ENCODE results near the gene MCF2L2. TPM values are rescaled to one million over a fixed set of nuclear protein-coding genes. Genes with fewer than 3 reads are reported as not detected.
A peak's percentile ranks its signal among the peaks of the same experiment; 100 is the strongest.

The MCF2L2 gene
- total and polyA plus RNA-seq, 2 of the 13 experiments (the other 11 are each of a cell fraction or from before 2014, with no cell fraction given): not detected

DNA sequence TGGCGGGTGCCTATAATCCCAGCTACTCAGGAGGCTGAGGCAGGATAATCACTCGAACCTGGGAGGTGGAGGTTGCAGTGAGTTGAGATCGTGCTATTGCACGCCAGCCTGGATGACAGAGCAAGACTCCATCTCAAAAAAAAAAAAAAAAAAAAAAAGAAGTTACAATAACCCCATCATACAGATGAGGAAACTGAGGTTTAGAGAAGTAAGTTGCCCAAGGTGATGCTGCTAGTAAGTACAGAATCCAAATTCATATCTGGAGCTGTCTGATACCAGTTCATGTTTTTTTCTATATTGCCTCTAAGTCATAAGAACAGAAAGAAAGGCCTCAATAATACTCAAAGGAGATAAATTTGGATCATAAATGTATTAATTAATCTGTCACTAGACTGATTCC is 40.6 kb downstream of the MCF2L2 start:
- Histone ChIP-seq H3K4me1 (ENCODE audit: insufficient read depth, low read length) (no peaks in the 10 kb centered on the region), H3K36me3 (replicated peaks in 1 of 2; ENCODE audit: control insufficient read depth in 1 of 2, insufficient read depth in 2 of 2, low read length in 2 of 2) (no peaks in the 10 kb centered on the region), H4K20me1 (ENCODE audit: insufficient read depth, low read length) (no peaks in the 10 kb centered on the region), H3K9ac (ENCODE audit: insufficient read depth, low read depth, low read length) (no peak overlapping the region), H3K27me3 (ENCODE audit: control insufficient read depth in 1 of 2, insufficient read depth in 2 of 2, low read length in 2 of 2) (no peaks in the 10 kb centered on the region), H3K27ac (ENCODE audit: extremely low read length, insufficient read depth, low read length) (no peak overlapping the region), H3K79me2 (ENCODE audit: insufficient read depth, low read length) (no peaks in the 10 kb centered on the region), H3K9me3 (ENCODE audit: low read length) (no peaks in the 10 kb centered on the region), H2AFZ (ENCODE audit: low read length) (no peak overlapping the region), H3K4me3 (replicated peaks in 1 of 3; ENCODE audit: insufficient read depth in 1 of 3, low read depth in 2 of 3, low read length in 3 of 3) (no peak overlapping the region), H3K4me2 (ENCODE audit: low read depth, low read length) (no peak overlapping the region)
- WGBS (ENCODE audit: low lambda C conversion rate): 4% methylated on average over 4 of the region's 4 CpGs
- TF ChIP-seq, protein P1, sequence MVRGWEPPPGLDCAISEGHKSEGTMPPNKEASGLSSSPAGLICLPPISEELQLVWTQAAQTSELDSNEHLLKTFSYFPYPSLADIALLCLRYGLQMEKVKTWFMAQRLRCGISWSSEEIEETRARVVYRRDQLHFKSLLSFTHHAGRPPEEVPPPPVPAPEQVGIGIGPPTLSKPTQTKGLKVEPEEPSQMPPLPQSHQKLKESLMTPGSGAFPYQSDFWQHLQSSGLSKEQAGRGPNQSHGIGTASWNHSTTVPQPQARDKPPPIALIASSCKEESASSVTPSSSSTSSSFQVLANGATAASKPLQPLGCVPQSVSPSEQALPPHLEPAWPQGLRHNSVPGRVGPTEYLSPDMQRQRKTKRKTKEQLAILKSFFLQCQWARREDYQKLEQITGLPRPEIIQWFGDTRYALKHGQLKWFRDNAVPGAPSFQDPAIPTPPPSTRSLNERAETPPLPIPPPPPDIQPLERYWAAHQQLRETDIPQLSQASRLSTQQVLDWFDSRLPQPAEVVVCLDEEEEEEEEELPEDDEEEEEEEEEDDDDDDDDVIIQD (CRISPR knock-in tag; IDR thresholded peaks at IDR 0.05; ENCODE audit: low read depth): no peak
- TF ChIP-seq ZNF83 (CRISPR knock-in tag; IDR thresholded peaks at IDR 0.05; ENCODE audit: borderline replicate concordance) (no peak), ZNF317 (CRISPR knock-in tag; IDR thresholded peaks at IDR 0.05) (no peak)
- intact Hi-C loops (cut with micrococcal nuclease; ENCODE audit: unreplicated experiment): loop anchor here (5.0 to 10.0 kb wide), 2 partner anchors 380 to 673 kb away; no protein-coding TSS in a partner anchor
- ChIA-PET CTCF (ENCODE audit: low intra/inter-chr PET ratio, low total read pairs) (no interaction called here), POLR2A (no interaction called here)
- ATAC-seq: no peak
- in situ Hi-C loops (cut with HindIII; ENCODE audit: extremely low pct_ligation_motif_present, low pct_unique_long_range_greater_than_20kb): loop anchor here (5.0 kb wide), 2 partner anchors 205 to 265 kb away; no protein-coding TSS in a partner anchor
- no peak for DNase-seq (ENCODE audit: low spot score)
- FAIRE-seq: no peak
- no TSS peak for BruUV-seq (replicated peaks)

GRCh38 chr3:183386651-183387050 is 41.8 kb downstream of the MCF2L2 start:
- WGBS (ENCODE audit: low lambda C conversion rate): 39% methylated on average over 4 of the region's 4 CpGs
- DNase-seq (ENCODE audit: low spot score) (no peak), ATAC-seq (no peak), FAIRE-seq (no peak)
- Histone ChIP-seq H2AFZ (ENCODE audit: low read length) (no peak overlapping the region), H3K9me3 (ENCODE audit: low read length) (no peaks in the 10 kb centered on the region), H3K36me3 (replicated peaks in 1 of 2; ENCODE audit: control insufficient read depth in 1 of 2, insufficient read depth in 2 of 2, low read length in 2 of 2) (no peaks in the 10 kb centered on the region), H3K79me2 (ENCODE audit: insufficient read depth, low read length) (no peaks in the 10 kb centered on the region), H3K9ac (ENCODE audit: insufficient read depth, low read depth, low read length) (no peak overlapping the region), H4K20me1 (ENCODE audit: insufficient read depth, low read length) (no peaks in the 10 kb centered on the region), H3K27me3 (ENCODE audit: control insufficient read depth in 1 of 2, insufficient read depth in 2 of 2, low read length in 2 of 2) (no peaks in the 10 kb centered on the region), H3K4me3 (replicated peaks in 1 of 3; ENCODE audit: insufficient read depth in 1 of 3, low read depth in 2 of 3, low read length in 3 of 3) (no peak overlapping the region), H3K4me1 (ENCODE audit: insufficient read depth, low read length) (no peaks in the 10 kb centered on the region), H3K27ac (ENCODE audit: extremely low read length, insufficient read depth, low read length) (no peak overlapping the region), H3K4me2 (ENCODE audit: low read depth, low read length) (no peak overlapping the region)
- CTCF ChIA-PET (ENCODE audit: low intra/inter-chr PET ratio, low total read pairs): interaction anchor here (1.9 to 3.1 kb wide), 2 partner anchors 202 to 264 kb away, joined by 12 to 34 read pairs; no protein-coding TSS in a partner anchor
- no TSS peak for BruUV-seq (replicated peaks)
- POLR2A ChIA-PET: no interaction called here
- TF ChIP-seq MAF1 (CRISPR knock-in tag; IDR thresholded peaks at IDR 0.05; ENCODE audit: borderline replicate concordance) (no peak), MAFF (IDR thresholded peaks at IDR 0.05; ENCODE audit: low read depth, low read length) (peak; percentile 38; the same call in 1 of the 2 replicates), MAFK (conservative IDR thresholded peaks at IDR 0.05 in 1 of 2, IDR thresholded peaks at IDR 0.05 in 1 of 2; ENCODE audit: low read length in 2 of 2) (peak; percentile 27 to 58; a peak in 2 of 4 replicates)
- intact Hi-C loops (cut with micrococcal nuclease; ENCODE audit: unreplicated experiment): loop anchor here (1.0 to 10.0 kb wide), 3 partner anchors 264 to 672 kb away; no protein-coding TSS in a partner anchor
- in situ Hi-C loops (cut with HindIII; ENCODE audit: extremely low pct_ligation_motif_present, low pct_unique_long_range_greater_than_20kb): loop anchor here (5.0 kb wide), 2 partner anchors 204 to 264 kb away; no protein-coding TSS in a partner anchor

All from HepG2 (cell line).